CD14-positive monocyte (primary cell): ENCODE measurements around the gene HSD11B2. TPM values are rescaled to one million over a fixed set of nuclear protein-coding genes. Genes with fewer than 3 reads are reported as not detected.

ENCODE experiments used
- DNase-seq, 3 donors: peaks; one replicate each; pipeline ENCODE4 v3.0.0-alpha.2; 2011 to 2022
- H2AFZ ChIP-seq: 2 replicates; pipeline ENCODE4 v1.6.0; 2012; ENCODE audit warnings: mild to moderate bottlenecking, low read depth, low read length, inconsistent platforms; ENCODE audit not compliant: insufficient read depth, poor library complexity, severe bottlenecking
- H3K27ac ChIP-seq, 2 donors: 1 replicate in 1 of 2; 2 replicates in 1 of 2; pipeline ENCODE4 v1.5.1; 2012 to 2013; ENCODE audit warnings: low read length in 2 of 2, control low read depth in 1 of 2, inconsistent platforms in 1 of 2, low read depth in 1 of 2, mild to moderate bottlenecking in 1 of 2
- H3K27me3 ChIP-seq, 2 donors: one replicate each; pipeline versions ENCODE4 v1.6.0 to v1.6.1; 2011 to 2013; ENCODE audit warnings: low read length in 2 of 2; ENCODE audit not compliant: control insufficient read depth in 2 of 2, insufficient read depth in 2 of 2
- H3K36me3 ChIP-seq, 2 donors: replicated peaks in 1 of 2; 1 replicate in 1 of 2; 2 replicates in 1 of 2; pipeline versions ENCODE4 v1.5.1 to v1.6.1; 2012 to 2013; ENCODE audit warnings: low read length in 2 of 2, control low read depth in 1 of 2, inconsistent platforms in 1 of 2, mild to moderate bottlenecking in 1 of 2; ENCODE audit not compliant: insufficient read depth in 2 of 2, control insufficient read depth in 1 of 2
- H3K4me1 ChIP-seq, 2 donors: 1 replicate in 1 of 2; 2 replicates in 1 of 2; pipeline versions ENCODE4 v1.5.1 to v1.6.1; 2012 to 2013; ENCODE audit warnings: low read length in 2 of 2, control low read depth in 1 of 2, inconsistent platforms in 1 of 2, mild to moderate bottlenecking in 1 of 2, moderate library complexity in 1 of 2; ENCODE audit not compliant: insufficient read depth in 2 of 2, control insufficient read depth in 1 of 2
- H3K4me2 ChIP-seq: replicated peaks from 2 replicates; pipeline ENCODE3; 2012; ENCODE audit warnings: low read length, moderate library complexity, mild to moderate bottlenecking; ENCODE audit not compliant: poor library complexity, severe bottlenecking; ENCODE audit errors: extremely low read depth
- H3K4me3 ChIP-seq, 3 experiments: fragments of 200-600 bp in 1 of 3; sonication (generic) in 1 of 3; replicated peaks in 1 of 3; 1 replicate in 2 of 3; 2 replicates in 1 of 3; pipeline ENCODE4 v1.5.1; 2011 to 2013; ENCODE audit warnings: low read length in 3 of 3, mild to moderate bottlenecking in 3 of 3, control low read depth in 2 of 3, low read depth in 2 of 3, inconsistent platforms in 1 of 3, moderate library complexity in 1 of 3
- H3K79me2 ChIP-seq: 2 replicates; pipeline ENCODE4 v1.6.0; 2012; ENCODE audit warnings: mild to moderate bottlenecking, control low read depth, inconsistent platforms, low read length, moderate library complexity; ENCODE audit not compliant: insufficient read depth
- H3K9ac ChIP-seq: 2 replicates; pipeline ENCODE4 v1.6.0; 2017; ENCODE audit warnings: low read length, mild to moderate bottlenecking; ENCODE audit not compliant: insufficient read depth, poor library complexity, severe bottlenecking
- H3K9me3 ChIP-seq, 2 donors: replicated peaks in 1 of 2; 1 replicate in 1 of 2; 2 replicates in 1 of 2; pipeline versions ENCODE4 v1.5.1 to v1.6.1; 2012 to 2013; ENCODE audit warnings: low read length in 2 of 2, control low read depth in 1 of 2; ENCODE audit not compliant: control insufficient read depth in 1 of 2, insufficient read depth in 1 of 2
- H4K20me1 ChIP-seq: 2 replicates; pipeline ENCODE4 v1.6.0; 2012; ENCODE audit warnings: mild to moderate bottlenecking, low read length, control low read depth, moderate library complexity; ENCODE audit not compliant: insufficient read depth
- H3K27ac Mint-ChIP-seq, 7 donors: one replicate each; pipeline ENCODE4 v1.8.0; 2020; ENCODE audit warnings: mild to moderate bottlenecking in 7 of 7, mixed read lengths in 7 of 7, moderate library complexity in 6 of 7, inconsistent platforms in 2 of 7
- H3K27me3 Mint-ChIP-seq, 3 donors: one replicate each; pipeline ENCODE4 v1.8.0; 2021 to 2022; ENCODE audit warnings: low read depth in 3 of 3, mild to moderate bottlenecking in 3 of 3, mixed read lengths in 3 of 3, moderate library complexity in 3 of 3, inconsistent platforms in 1 of 3
- H3K36me3 Mint-ChIP-seq, 2 donors: one replicate each; pipeline ENCODE4 v1.8.0; 2020; ENCODE audit warnings: mixed read lengths in 2 of 2, inconsistent platforms in 1 of 2, mild to moderate bottlenecking in 1 of 2
- H3K4me1 Mint-ChIP-seq: one replicate; pipeline ENCODE4 v1.8.0; 2020; ENCODE audit warnings: mild to moderate bottlenecking, mixed read lengths
- H3K4me3 Mint-ChIP-seq, 2 donors: one replicate each; pipeline ENCODE4 v1.8.0; 2020; ENCODE audit warnings: mild to moderate bottlenecking in 2 of 2, mixed read lengths in 2 of 2, moderate library complexity in 1 of 2
- H3K9me3 Mint-ChIP-seq, 7 donors: one replicate each; pipeline ENCODE4 v1.8.0; 2020 to 2022; ENCODE audit warnings: mixed read lengths in 7 of 7, mild to moderate bottlenecking in 6 of 7, moderate library complexity in 6 of 7, inconsistent platforms in 2 of 7
- WGBS: methylation state at CpG from one replicate; pipeline ENCODE4 v1.1.5; 2013; ENCODE audit warnings: missing lambda C conversion rate; ENCODE audit not compliant: insufficient coverage; 5-methylcytosine and 5-hydroxymethylcytosine counted together
- intact Hi-C, 2 donors: fragments of 100-400 bp; cut with micrococcal nuclease; formaldehyde crosslinking; loops; one replicate each; pipeline versions ENCODE4 v1.15.0 to v1.15.1; 2023
- polyA plus RNA-seq, 3 donors: library from polyadenylated mRNA; depleted of rRNA in 1 of 3; unstranded in 2 of 3; stranded (reverse) in 1 of 3; fragments of 300-500 nt in 2 of 3; fragments of >200 nt in 1 of 3; fragmentation: Illumina TruSeq in 2 of 3; gene quantifications; 1 replicate in 2 of 3; 2 replicates in 1 of 3; pipeline ENCODE4 v1.2.3, GENCODE V29; 2012 to 2021
- TF ChIP-seq, protein P1 (sequence below): fragments of 200-600 bp; IDR thresholded peaks from one replicate; pipeline ENCODE4 v1.8.0; 2022; ENCODE audit warnings: antibody characterized with exemption, mild to moderate bottlenecking

The HSD11B2 gene
- polyA plus RNA-seq, 3 donors, result not detected

DNA sequence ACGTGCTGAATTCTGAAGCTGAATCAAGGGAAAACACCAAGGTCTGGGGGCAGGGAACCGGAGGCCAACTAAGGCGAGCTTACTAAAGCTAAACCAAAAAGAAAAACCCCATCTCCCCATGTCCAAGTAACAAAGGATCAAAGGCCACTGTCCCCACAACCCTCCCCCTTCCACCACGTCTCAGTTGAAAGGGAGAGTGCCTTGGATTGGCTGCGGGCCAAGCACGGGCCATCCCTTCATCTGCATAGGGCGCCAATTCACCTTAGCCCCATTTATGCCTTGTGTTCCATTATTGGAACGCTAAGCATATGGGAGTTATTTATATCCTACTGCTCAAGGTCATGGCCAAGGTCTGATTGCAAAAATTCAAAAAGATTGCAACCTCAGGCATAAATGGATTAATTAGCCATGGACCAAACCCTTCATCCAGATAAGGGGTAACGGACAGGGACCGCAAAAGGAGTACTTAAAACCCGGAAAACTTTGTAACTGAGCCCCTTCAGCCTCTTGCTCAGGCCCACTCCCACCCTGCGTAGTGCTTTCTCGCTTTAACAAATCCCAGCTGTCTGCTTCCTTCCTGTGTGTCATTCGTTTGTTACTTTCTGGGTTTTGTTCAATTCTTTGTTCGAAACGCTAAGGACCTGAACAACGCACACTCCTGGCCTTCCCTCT, 50.8 kb downstream of the HSD11B2 start:
- TF ChIP-seq, protein P1, sequence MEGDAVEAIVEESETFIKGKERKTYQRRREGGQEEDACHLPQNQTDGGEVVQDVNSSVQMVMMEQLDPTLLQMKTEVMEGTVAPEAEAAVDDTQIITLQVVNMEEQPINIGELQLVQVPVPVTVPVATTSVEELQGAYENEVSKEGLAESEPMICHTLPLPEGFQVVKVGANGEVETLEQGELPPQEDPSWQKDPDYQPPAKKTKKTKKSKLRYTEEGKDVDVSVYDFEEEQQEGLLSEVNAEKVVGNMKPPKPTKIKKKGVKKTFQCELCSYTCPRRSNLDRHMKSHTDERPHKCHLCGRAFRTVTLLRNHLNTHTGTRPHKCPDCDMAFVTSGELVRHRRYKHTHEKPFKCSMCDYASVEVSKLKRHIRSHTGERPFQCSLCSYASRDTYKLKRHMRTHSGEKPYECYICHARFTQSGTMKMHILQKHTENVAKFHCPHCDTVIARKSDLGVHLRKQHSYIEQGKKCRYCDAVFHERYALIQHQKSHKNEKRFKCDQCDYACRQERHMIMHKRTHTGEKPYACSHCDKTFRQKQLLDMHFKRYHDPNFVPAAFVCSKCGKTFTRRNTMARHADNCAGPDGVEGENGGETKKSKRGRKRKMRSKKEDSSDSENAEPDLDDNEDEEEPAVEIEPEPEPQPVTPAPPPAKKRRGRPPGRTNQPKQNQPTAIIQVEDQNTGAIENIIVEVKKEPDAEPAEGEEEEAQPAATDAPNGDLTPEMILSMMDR, result no peak
- H3K27me3 Mint-ChIP-seq, result peaks cover 0 to 1% (median 0%) of the 10 kb centered on the region in 3 donors
- peak in 1 of 3 donors; percentile 32 for DNase-seq
- H3K4me1 Mint-ChIP-seq, result peaks cover 78% of the 10 kb centered on the region
- intact Hi-C loops, result loop anchor here (5.0 kb wide), 2 partner anchors 36 to 51 kb away; no protein-coding TSS in a partner anchor
- H3K36me3 ChIP-seq, result peaks cover 11 to 15% of the 10 kb centered on the region in 2 donors
- H3K36me3 Mint-ChIP-seq, result peaks cover 25 to 46% of the 10 kb centered on the region in 2 donors
- H3K9ac ChIP-seq, result peak overlapping the region; percentile 100
- peak overlapping the region; percentile 97 to 100 (median 99) for H3K27ac Mint-ChIP-seq
- peaks cover 39% of the 10 kb centered on the region for H4K20me1 ChIP-seq
- peaks cover 96% of the 10 kb centered on the region for H3K79me2 ChIP-seq
- H3K9me3 ChIP-seq, result no peaks in the 10 kb centered on the region
- H2AFZ ChIP-seq, result peak overlapping the region; percentile 61
- no peaks in the 10 kb centered on the region for H3K27me3 ChIP-seq
- WGBS, result 0% methylated on average over 5 of the region's 17 CpGs
- peaks cover 0 to 3% (median 0%) of the 10 kb centered on the region in 7 donors for H3K9me3 Mint-ChIP-seq
- peaks cover 71 to 89% of the 10 kb centered on the region in 2 donors for H3K4me1 ChIP-seq
- peak overlapping the region; percentile 98 for H3K4me3 Mint-ChIP-seq
- peak overlapping the region; percentile 80 to 99 for H3K27ac ChIP-seq
- peak overlapping the region; percentile 54 to 98 (median 84) for H3K4me3 ChIP-seq
- peak overlapping the region; percentile 80 for H3K4me2 ChIP-seq

DNA sequence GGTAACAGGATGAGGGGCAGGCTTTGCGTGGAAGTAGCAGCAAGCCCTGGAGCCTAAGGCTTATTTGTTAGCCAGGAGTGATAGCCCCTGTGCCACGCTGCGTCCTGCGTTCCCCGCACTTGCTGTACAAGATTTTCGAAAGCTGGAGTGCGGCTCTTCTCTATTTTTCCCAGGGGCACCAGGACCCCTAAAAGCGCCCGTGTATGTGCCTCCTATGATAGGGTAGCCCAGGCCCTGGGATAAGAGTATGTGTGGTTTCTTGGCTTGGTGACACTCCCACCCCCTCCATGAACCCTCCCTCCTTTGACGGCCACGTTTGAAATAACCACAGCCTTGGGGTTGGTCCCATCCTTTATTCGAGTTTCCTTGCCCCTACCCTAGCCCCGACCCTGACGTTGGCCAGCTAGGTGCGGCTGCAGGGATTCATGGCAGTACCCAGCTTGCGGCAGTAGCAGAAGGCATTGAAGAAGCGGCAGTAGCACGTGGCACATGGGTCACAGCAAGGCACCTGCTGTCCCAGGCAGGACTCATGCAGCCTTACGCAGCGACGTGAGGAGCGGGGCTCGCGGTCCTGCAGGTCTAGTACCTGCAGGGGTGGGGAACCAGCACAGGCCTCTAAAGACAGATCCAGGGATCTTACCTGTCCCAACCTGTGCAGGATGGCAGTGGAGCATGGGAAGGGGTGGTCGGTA, 51.5 kb downstream of the HSD11B2 start:
- Histone ChIP-seq H3K9ac (peak overlapping the region; percentile 100), H3K4me3 (peak overlapping the region; percentile 54 to 98 (median 84)), H3K36me3 (peaks cover 11 to 15% of the 10 kb centered on the region in 2 donors), H4K20me1 (peaks cover 32% of the 10 kb centered on the region), H3K4me2 (peak overlapping the region; percentile 80), H3K27ac (peak overlapping the region; percentile 80 to 99), H3K27me3 (no peaks in the 10 kb centered on the region), H2AFZ (peak overlapping the region; percentile 61), H3K9me3 (no peaks in the 10 kb centered on the region), H3K4me1 (peaks cover 77 to 89% of the 10 kb centered on the region in 2 donors), H3K79me2 (peaks cover 96% of the 10 kb centered on the region)
- Mint-ChIP-seq H3K36me3 (peaks cover 22 to 39% of the 10 kb centered on the region in 2 donors), H3K27me3 (peaks cover 0 to 1% (median 0%) of the 10 kb centered on the region in 3 donors), H3K27ac (peak overlapping the region; percentile 97 to 100 (median 99)), H3K4me1 (peaks cover 77% of the 10 kb centered on the region), H3K9me3 (peaks cover 0 to 3% (median 0%) of the 10 kb centered on the region in 7 donors), H3K4me3 (peak overlapping the region; percentile 98)
- no peak for DNase-seq
- intact Hi-C loops, result loop anchor here (5.0 kb wide), 2 partner anchors 35 to 50 kb away; no protein-coding TSS in a partner anchor
- TF ChIP-seq, protein P1, result no peak
- WGBS, result 55% methylated on average over 18 of the region's 25 CpGs
